ENCODE measurements around the gene IMMP2L.
"Not testable (repeated sequence)": the region's sequence is repeated elsewhere in the genome, so short reads cannot be mapped to it uniquely, and the experiment has no call there.

The IMMP2L gene

GRCh38 chr7:111092406-111093236, 469.7 kb downstream of the IMMP2L start:
- no peak for DNase-seq

- no peak for DNase-seq
Observed at GRCh38 chr7:111091593-111092358, 470.5 kb downstream of the IMMP2L start.

GRCh38 chr7:111090846-111091245, 471.4 kb downstream of the IMMP2L start, which contains the start of gene LRRN3:
TSS of gene LRRN3 (plus strand) at chr7:111091127. CDS start at chr7:111122773, 31,646 bp downstream.
- peak; percentile 67 for DNase-seq

GRCh38 chr7:111089822-111090426, 472.4 kb downstream of the IMMP2L start:
- no peak for DNase-seq

GRCh38 chr7:111088328-111088727, 474.0 kb downstream of the IMMP2L start:
- DNase-seq = no peak

- DNase-seq = no peak
Observed at GRCh38 chr7:111086532-111086931, 475.8 kb downstream of the IMMP2L start.

GRCh38 chr7:111085356-111085755, 476.9 kb downstream of the IMMP2L start:
- no peak for DNase-seq

- DNase-seq = no peak
Observed at GRCh38 chr7:111083413-111083812, 478.9 kb downstream of the IMMP2L start.

GRCh38 chr7:111082351-111082750, 479.9 kb downstream of the IMMP2L start:
- DNase-seq = no peak

GRCh38 chr7:111081546-111082267, 480.6 kb downstream of the IMMP2L start:
- no peak for DNase-seq

GRCh38 chr7:111080495-111081105, 481.7 kb downstream of the IMMP2L start:
- no peak for DNase-seq

GRCh38 chr7:111077001-111077400, 485.3 kb downstream of the IMMP2L start:
- no peak for DNase-seq

GRCh38 chr7:111076205-111076604, 486.1 kb downstream of the IMMP2L start:
- no peak for DNase-seq

GRCh38 chr7:111075498-111075897, 486.8 kb downstream of the IMMP2L start:
- no peak for DNase-seq

GRCh38 chr7:111074748-111075146, 487.5 kb downstream of the IMMP2L start:
- no peak for DNase-seq

- no peak for DNase-seq
Observed at GRCh38 chr7:111074071-111074747, 488.1 kb downstream of the IMMP2L start.

GRCh38 chr7:111072658-111073057, 489.6 kb downstream of the IMMP2L start:
- not testable (repeated sequence) for DNase-seq

- no peak for DNase-seq
Observed at GRCh38 chr7:111071556-111071955, 490.7 kb downstream of the IMMP2L start.

- DNase-seq = no peak
Observed at GRCh38 chr7:111068618-111069017, 493.7 kb downstream of the IMMP2L start.

GRCh38 chr7:111067682-111068081, 494.6 kb downstream of the IMMP2L start:
- no peak for DNase-seq

- no peak for DNase-seq
Observed at GRCh38 chr7:111067251-111067650, 495.0 kb downstream of the IMMP2L start.

- no peak for DNase-seq
Observed at GRCh38 chr7:111063166-111063565, 499.1 kb downstream of the IMMP2L start.
